Measurements from ENCODE around the gene PAX5. TPM values are rescaled to one million over a fixed set of nuclear protein-coding genes. Genes with fewer than 3 reads are reported as not detected.

PAX5 gene
- total RNA-seq, 1 donor from 2014 or later = 0.62 TPM

GRCh38 chr9:36832164-36832795, 201.8 kb downstream of the PAX5 start:
- DNase-seq = no peak

- no peak for DNase-seq
Measured at GRCh38 chr9:36831381-36832161, 202.5 kb downstream of the PAX5 start.

DNA sequence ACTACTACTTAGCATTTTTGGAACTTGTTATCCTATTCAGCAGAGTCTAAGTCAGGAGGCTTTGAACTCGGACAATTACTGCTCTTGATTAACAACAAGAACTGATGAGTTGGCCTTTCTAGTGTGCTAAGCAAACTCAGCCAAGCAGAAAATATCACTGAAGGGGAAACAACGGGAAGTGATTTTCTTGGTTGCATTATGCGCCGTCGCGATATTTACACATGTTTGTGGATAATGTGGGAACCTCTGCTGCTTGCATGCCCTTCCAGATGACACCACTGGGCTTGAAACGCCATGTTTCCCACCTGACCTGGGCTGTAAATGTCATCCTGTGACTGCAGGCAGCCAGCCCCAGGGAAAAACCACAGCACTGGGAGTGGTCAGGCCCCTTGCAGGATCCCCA, 205.5 kb downstream of the PAX5 start:
- no peak for DNase-seq

- DNase-seq = no peak
Measured at GRCh38 chr9:36827593-36827992, 206.5 kb downstream of the PAX5 start.

DNA sequence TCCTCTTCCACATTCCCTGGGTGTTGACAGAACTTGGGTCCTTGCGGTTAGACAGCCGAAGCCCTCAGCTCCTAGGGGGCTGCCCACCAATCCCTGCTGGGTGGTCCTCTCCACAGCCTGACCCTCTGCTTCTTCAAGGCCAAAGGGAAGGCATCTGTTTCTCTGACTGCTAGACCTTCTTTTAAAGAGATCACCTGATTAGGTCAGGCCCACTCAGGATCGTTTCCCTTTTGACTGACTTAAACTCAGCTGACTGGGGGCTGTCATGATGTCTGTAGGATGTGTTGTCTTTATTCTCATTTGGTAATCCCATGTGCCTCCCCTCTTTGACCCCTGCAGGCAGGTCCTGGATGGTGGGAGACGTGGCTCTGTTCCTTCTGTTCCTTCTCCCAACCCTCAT, 207.5 kb downstream of the PAX5 start:
- no peak for DNase-seq

- DNase-seq = no peak
Measured at GRCh38 chr9:36825179-36825578, 208.9 kb downstream of the PAX5 start.

- DNase-seq = no peak
Measured at GRCh38 chr9:36823934-36824333, 210.1 kb downstream of the PAX5 start.

DNA sequence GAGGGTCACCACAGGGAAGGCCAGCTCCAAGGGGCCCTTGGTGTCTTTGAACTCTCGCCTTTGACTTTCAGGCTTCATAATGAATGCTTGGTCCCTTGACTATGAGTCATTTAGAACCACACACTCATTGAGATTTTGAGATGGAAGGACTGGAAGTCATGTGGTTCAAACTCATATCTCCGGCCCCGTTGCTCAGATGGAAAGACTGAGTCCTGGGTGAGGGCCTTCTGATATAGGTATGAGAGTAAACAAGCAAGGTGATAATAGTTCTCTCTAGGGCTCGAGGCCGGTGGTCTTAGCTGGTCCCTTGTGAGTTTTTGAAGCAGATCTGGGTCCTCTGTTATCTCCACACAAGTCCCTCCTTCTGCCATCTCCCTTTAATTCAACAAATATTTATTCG, 210.6 kb downstream of the PAX5 start:
- DNase-seq = no peak

- peak; percentile 4 for DNase-seq
Measured at GRCh38 chr9:36822201-36822600, 211.9 kb downstream of the PAX5 start.

GRCh38 chr9:36820392-36820861, 213.6 kb downstream of the PAX5 start:
- DNase-seq = no peak

DNA sequence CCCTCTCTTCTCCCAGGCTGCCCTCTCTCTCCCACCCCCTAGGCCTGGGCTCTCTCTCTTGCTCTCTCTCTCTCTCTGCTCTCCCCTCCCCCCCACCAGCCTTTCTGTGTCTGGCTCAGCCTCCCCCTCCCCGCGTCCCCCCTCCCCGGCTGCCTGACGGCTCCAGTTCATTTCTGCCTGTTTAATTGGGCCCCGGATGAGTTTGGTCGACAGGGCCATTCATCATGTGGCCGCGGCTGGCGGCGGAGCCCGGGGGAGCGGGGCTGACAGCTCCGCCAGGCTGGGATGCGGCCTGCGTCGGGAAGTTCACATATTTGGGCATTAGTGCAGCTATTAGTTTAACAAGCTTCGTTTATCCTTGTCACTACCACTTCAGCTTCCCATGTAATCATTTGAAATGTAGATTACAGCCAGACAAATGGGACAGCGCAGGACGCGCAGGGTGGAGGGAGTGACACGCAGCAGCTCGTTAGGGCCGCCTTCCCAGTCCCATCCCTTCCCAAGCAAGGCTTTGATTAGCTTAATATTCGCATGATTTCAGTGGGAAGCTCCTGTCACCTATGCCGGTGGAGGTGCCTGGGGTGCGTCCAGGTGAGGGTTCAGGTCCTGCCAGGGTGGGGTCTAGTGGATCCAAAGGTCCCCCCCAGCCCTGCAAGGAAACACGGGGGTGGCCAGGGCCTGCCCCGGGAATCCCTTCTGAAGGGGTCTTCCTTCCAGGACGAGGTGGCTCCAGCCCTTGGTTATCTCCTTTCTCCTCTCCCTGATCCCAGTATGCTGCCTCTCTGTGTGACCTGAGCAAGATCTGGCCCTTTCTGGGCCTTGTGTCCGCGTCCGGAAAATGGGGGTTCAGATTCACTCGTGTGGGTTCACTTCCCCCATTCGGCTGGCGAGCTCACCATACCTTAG, 214.8 kb downstream of the PAX5 start:
- DNase-seq = peak; percentile 34

DNA sequence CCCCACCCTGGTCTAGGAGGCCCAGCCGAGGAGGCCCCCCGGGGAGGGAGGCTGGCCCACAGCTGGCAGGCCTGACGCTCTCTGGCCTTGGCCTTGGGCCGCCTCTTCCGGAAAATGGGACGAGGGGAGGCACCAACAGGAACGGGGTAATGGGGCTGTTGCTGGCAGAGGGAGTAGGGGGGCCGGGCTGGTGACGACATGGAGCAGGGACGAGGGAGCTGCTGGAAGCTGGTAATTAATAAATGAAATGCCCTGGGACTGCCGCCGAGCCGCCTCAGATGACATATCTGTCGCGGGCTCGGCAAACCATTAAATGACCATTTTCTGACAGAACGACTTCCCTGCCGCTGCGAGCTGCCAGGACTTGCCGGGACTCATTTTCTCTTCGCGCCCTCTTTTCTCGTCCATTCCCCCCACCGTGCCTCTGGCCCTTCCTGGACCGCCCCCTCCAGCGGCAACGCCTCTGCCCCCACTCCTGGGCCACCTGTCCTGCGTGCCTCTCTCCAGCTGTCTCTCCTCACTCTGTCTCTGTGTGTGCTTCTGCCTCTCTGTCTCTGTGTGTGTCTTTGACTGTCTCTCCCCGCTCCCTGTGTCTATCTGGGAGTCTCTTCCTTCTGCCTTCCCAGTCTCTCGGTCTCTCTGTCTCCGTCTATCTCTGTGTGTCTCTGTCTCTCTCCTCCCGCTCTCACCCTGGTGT, 215.7 kb downstream of the PAX5 start:
- peak; percentile 57 for DNase-seq

DNA sequence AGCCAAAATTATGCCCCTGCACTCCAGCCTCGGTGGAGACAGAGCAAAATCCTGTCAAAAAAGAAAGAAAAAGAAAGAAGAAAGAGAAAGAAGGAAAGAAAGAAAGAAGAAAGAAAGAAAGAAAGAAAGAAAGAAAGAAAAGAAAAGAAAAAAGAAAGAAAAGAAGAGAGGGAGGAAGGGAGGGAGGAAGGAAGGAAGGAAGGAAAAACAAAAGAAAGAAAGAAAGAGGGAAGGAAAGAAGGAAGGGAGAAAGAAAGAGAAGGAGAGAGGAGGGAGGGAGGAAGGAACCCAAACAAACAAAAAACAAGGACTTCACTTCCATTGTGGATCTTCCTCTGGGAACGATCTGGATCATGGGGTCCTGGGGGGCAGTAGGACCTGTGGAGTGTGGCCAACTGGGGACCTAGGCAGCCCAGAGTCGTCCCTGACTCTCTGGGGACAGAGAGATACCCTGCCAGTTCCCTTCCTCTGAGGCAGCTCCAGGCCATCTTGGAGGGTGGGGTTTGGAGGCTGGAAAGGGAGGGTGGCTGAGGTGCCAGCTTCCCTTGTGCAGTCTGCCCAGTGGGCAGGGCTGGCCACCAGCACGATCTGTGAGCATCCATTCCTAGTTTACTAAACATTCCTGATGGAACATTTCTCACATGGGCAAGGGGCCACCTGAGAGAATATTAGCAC, 216.8 kb downstream of the PAX5 start:
- DNase-seq = no peak

- DNase-seq = no peak
Measured at GRCh38 chr9:36816371-36816770, 217.7 kb downstream of the PAX5 start.

- DNase-seq = no peak
Measured at GRCh38 chr9:36815566-36816348, 218.3 kb downstream of the PAX5 start.

- DNase-seq = no peak
Measured at GRCh38 chr9:36815023-36815422, 219.0 kb downstream of the PAX5 start.

DNA sequence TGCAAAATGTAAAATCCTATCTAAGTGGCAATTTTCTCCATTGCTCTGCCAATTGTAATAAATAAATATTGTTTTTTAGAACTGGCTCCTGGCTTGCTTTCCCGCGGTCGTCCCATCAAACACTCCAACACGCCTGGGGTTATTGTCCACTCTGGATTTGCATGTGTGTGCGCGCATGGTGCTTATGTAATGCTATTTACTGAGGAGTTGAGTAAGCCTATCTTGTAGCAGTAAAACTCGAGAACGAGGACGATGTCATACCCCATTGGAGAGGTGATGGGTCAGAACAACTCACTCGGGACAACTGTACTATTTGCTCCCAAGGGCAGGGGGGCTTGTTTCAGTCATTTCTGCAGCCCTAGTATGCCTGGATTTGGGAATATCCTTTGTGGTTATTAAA, 220.9 kb downstream of the PAX5 start:
- no peak for DNase-seq

- no peak for DNase-seq
Measured at GRCh38 chr9:36812556-36812955, 221.5 kb downstream of the PAX5 start.

DNA sequence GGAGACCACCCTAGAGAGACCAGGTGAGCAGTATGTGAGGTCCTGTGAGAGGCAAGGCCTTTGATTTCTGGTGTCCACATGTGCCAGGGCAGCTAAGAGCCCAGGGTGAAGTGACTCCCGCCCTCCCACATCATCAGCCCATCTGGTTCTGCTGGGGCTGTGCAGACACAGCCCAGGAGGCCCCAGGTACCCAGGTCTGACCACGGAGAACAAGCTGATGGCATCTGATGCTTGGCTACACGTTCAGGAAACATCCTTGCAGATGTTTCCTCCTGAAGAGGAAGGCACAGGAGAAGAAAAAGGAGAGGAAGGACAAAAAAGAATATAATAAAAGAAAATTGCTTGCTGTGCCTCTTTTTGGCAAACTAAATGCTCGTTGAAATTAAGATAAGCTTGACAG, 225.8 kb downstream of the PAX5 start:
- no peak for DNase-seq

- DNase-seq = no peak
Measured at GRCh38 chr9:36803961-36804360, 230.1 kb downstream of the PAX5 start.

Measured in tongue (tissue), 2 donors.